Measurements from ENCODE around the gene EPB41. TPM values are rescaled to one million over a fixed set of nuclear protein-coding genes. Genes with fewer than 3 reads are reported as not detected.

EPB41 gene
- total and polyA plus RNA-seq, 2 of the 4 experiments (the other 2 are of a cell fraction): 4.6 to 10.0 TPM

GRCh38 chr1:29124366-29125236 is 210.2 kb downstream of the EPB41 start:
- Histone ChIP-seq H3K27ac (ENCODE audit: insufficient read depth, low read length) (peak overlapping the region; percentile 81), H3K79me1 (ENCODE audit: low read depth in 1 of 2, low read length in 2 of 2) (peaks cover 0 to 13% of the 10 kb centered on the region in 2 experiments; a peak in 1 of 4 replicates), H2BK15ac (ENCODE audit: low read depth, low read length) (peak overlapping the region; percentile 22; the same call in 2 of the 3 replicates), H3K9me3 (ENCODE audit: control insufficient read depth, insufficient read depth, low read length) (no peaks in the 10 kb centered on the region), H4K20me1 (ENCODE audit: insufficient read depth, low read length) (no peaks in the 10 kb centered on the region; the same call in 1 of the 2 replicates), H3K56ac (ENCODE audit: extremely low read depth, insufficient read depth, low read length) (peak overlapping the region; percentile 71), H2AFZ (replicated peaks; ENCODE audit: low read length, poor library complexity) (peak overlapping the region; percentile 97), H2BK120ac (ENCODE audit: low read depth, low read length) (peak overlapping the region; percentile 54), H3K4me1 (ENCODE audit: control insufficient read depth, insufficient read depth, low read length) (peaks cover 17% of the 10 kb centered on the region), H3K27me3 (ENCODE audit: control insufficient read depth, insufficient read depth, low read length) (no peaks in the 10 kb centered on the region), H3K36me3 (ENCODE audit: control insufficient read depth, insufficient read depth, low read length) (no peaks in the 10 kb centered on the region), H3K14ac (replicated peaks; ENCODE audit: low read depth, low read length) (peak overlapping the region; percentile 60), H4K91ac (ENCODE audit: insufficient read depth, low read depth, low read length) (peak overlapping the region; percentile 79), H3K4me2 (ENCODE audit: low read depth, low read length) (peak overlapping the region; percentile 93), H3K9me1 (ENCODE audit: insufficient read depth, low read length) (no peaks in the 10 kb centered on the region; the same call in 1 of the 2 replicates), H3K4ac (ENCODE audit: low read depth, low read length) (peak overlapping the region; percentile 78), H3K23ac (ENCODE audit: low read depth, low read length) (peak overlapping the region; percentile 76), H4K8ac (ENCODE audit: low read depth in 2 of 2, low read length in 2 of 2) (peak overlapping the region; percentile 83 to 99), H3K9ac (ENCODE audit: low read depth, low read length) (peak overlapping the region; percentile 75), H2AK9ac (replicated peaks; ENCODE audit: low read depth, low read length, poor library complexity) (peak overlapping the region; percentile 98), H4K5ac (ENCODE audit: low read depth, low read length) (peak overlapping the region; percentile 80), H2BK5ac (ENCODE audit: low read depth, low read length, poor library complexity, severe bottlenecking) (peak overlapping the region; percentile 18), H3K18ac (ENCODE audit: low read depth, low read length) (peak overlapping the region; percentile 55; the same call in 1 of the 2 replicates), H3K4me3 (ENCODE audit: insufficient read depth, low read depth, low read length) (peak overlapping the region; percentile 54), H2BK20ac (ENCODE audit: low read depth, low read length) (no peak overlapping the region), H2AK5ac (ENCODE audit: low read depth, low read length) (peak overlapping the region; percentile 88)
- in situ Hi-C loops (cut with MboI; ENCODE audit: low sequenced_read_pairs): no loop called here
- peak; percentile 74 for ATAC-seq (ENCODE audit: low read depth)
- DNase-seq: peak; percentile 60
- no TSS peak for BruUV-seq (replicated peaks)
- 3% methylated on average over 32 of the region's 85 CpGs; no CpG with 5 or more reads in 1 of the 2 experiments for WGBS, 2 experiments (ENCODE audit: extremely low coverage in 2 of 2, insufficient read length in 1 of 2)
- POLR2A ChIA-PET (ENCODE audit: unreplicated experiment): interaction anchor here (0.8 kb wide), 1 partner anchor 240 kb away, joined by 3 read pairs; no protein-coding TSS in a partner anchor
- dilution Hi-C loops (cut with HindIII; ENCODE audit: low sequenced_read_pairs, unreplicated experiment): no loop called here
- intact Hi-C loops (cut with micrococcal nuclease): loop anchor here (1.0 to 5.0 kb wide), 4 partner anchors 22 to 242 kb away; no protein-coding TSS in a partner anchor
- CTCF ChIA-PET: interaction anchor here (0.5 to 1.0 kb wide), 5 partner anchors 13 to 478 kb away, joined by 3 to 4 read pairs (median 3); no protein-coding TSS in a partner anchor
- TF ChIP-seq ELK1 (IDR thresholded peaks at IDR 0.05; ENCODE audit: borderline replicate concordance, low read depth, low read length) (no peak), MXI1 (IDR thresholded peaks at IDR 0.05; ENCODE audit: borderline replicate concordance, low read depth, low read length) (no peak), RAD21 (IDR thresholded peaks at IDR 0.05; ENCODE audit: low read length) (no peak), MAZ (IDR thresholded peaks at IDR 0.05; ENCODE audit: borderline replicate concordance, low read depth, low read length) (peak; percentile 86), MAFK (IDR thresholded peaks at IDR 0.05; ENCODE audit: low read depth, low read length) (no peak), NFE2L2 (IDR thresholded peaks at IDR 0.05; ENCODE audit: low read depth, low read length) (no peak), POLR2A (IDR thresholded peaks at IDR 0.05; ENCODE audit: low read depth, low read length) (peak; percentile 67; the same call in 1 of the 2 replicates), BHLHE40 (IDR thresholded peaks at IDR 0.05; ENCODE audit: low read depth, low read length) (no peak), CHD1 (IDR thresholded peaks at IDR 0.05; ENCODE audit: low read depth, low read length) (0 out of 2 replicates have a peak, but pooled peaks have one; percentile 55), FOS (IDR thresholded peaks at IDR 0.05; ENCODE audit: low read depth, low read length) (no peak), CEBPB (IDR thresholded peaks at IDR 0.05; ENCODE audit: low read depth, low read length) (no peak)
- TF ChIP-seq, protein P1, sequence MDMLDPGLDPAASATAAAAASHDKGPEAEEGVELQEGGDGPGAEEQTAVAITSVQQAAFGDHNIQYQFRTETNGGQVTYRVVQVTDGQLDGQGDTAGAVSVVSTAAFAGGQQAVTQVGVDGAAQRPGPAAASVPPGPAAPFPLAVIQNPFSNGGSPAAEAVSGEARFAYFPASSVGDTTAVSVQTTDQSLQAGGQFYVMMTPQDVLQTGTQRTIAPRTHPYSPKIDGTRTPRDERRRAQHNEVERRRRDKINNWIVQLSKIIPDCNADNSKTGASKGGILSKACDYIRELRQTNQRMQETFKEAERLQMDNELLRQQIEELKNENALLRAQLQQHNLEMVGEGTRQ (IDR thresholded peaks at IDR 0.05; ENCODE audit: low read depth, low read length): no peak
- TF ChIP-seq, protein P2, sequence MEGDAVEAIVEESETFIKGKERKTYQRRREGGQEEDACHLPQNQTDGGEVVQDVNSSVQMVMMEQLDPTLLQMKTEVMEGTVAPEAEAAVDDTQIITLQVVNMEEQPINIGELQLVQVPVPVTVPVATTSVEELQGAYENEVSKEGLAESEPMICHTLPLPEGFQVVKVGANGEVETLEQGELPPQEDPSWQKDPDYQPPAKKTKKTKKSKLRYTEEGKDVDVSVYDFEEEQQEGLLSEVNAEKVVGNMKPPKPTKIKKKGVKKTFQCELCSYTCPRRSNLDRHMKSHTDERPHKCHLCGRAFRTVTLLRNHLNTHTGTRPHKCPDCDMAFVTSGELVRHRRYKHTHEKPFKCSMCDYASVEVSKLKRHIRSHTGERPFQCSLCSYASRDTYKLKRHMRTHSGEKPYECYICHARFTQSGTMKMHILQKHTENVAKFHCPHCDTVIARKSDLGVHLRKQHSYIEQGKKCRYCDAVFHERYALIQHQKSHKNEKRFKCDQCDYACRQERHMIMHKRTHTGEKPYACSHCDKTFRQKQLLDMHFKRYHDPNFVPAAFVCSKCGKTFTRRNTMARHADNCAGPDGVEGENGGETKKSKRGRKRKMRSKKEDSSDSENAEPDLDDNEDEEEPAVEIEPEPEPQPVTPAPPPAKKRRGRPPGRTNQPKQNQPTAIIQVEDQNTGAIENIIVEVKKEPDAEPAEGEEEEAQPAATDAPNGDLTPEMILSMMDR (conservative IDR thresholded peaks at IDR 0.05; ENCODE audit: low read depth, low read length): peak; percentile 77

All from IMR-90 (cell line).